HL-60 (cell line): Measurements from ENCODE around the gene CCSER1.

ENCODE experiments used
- CTCF ChIP-seq: IDR thresholded peaks from one replicate; pipeline ENCODE4 v1.5.1; 2011; ENCODE audit warnings: low read length, control low read depth, inconsistent platforms; ENCODE audit not compliant: insufficient read depth
- GABPA ChIP-seq: IDR thresholded peaks from 2 replicates; pipeline ENCODE4 v1.6.1; 2012; ENCODE audit warnings: low read depth
- POLR2AphosphoS5 ChIP-seq: IDR thresholded peaks from 2 replicates; pipeline ENCODE4 v1.6.1; 2012; ENCODE audit warnings: low read depth

- TF ChIP-seq CTCF (no peak), GABPA (no peak), POLR2AphosphoS5 (no peak)
Measured at GRCh38 chr4:91058345-91058744, 931.2 kb downstream of the CCSER1 start.
